ENCODE results near the gene ZNF385C. TPM values are rescaled to one million over a fixed set of nuclear protein-coding genes. Genes with fewer than 3 reads are reported as not detected.

ZNF385C gene
- polyA plus RNA-seq, 1 donor from 2014 or later, result 0.09 TPM

- Mint-ChIP-seq H3K4me3 (peak overlapping the region in 2 of 4 donors; percentile 10 to 41), H3K27me3 (no peaks in the 10 kb centered on the region), H3K9me3 (no peaks in the 10 kb centered on the region), H3K4me1 (peaks cover 21 to 26% (median 26%) of the 10 kb centered on the region in 3 donors), H3K36me3 (peaks cover 6% of the 10 kb centered on the region), H3K27ac (peak overlapping the region; percentile 25 to 83 (median 79))
Observed at GRCh38 chr17:41976142-41976768, 122.0 kb downstream of the ZNF385C start.

Other genes with a start within 250 kb of the ZNF385C start
- 6.5 TPM for gene KLHL11, start 233.1 kb downstream of the ZNF385C start, polyA plus RNA-seq
- 52.9 TPM for gene ACLY, start 179.5 kb downstream of the ZNF385C start, polyA plus RNA-seq
- 0.10 TPM for gene ODAD4, start 167.9 kb downstream of the ZNF385C start, polyA plus RNA-seq
- 53.0 TPM for gene CNP, start 131.7 kb downstream of the ZNF385C start, polyA plus RNA-seq
- 82.3 TPM for gene DNAJC7, start 81.0 kb downstream of the ZNF385C start, polyA plus RNA-seq
- 30.7 TPM for gene NKIRAS2, start 78.4 kb downstream of the ZNF385C start, polyA plus RNA-seq
- 0.48 TPM for gene C17orf113, start 47.9 kb downstream of the ZNF385C start, polyA plus RNA-seq
- gene DHX58, start 14.2 kb upstream of the ZNF385C start, polyA plus RNA-seq, result 13.3 TPM
- gene KAT2A, start 22.9 kb upstream of the ZNF385C start, polyA plus RNA-seq, result 26.7 TPM
- gene HSPB9, start 24.3 kb upstream of the ZNF385C start, polyA plus RNA-seq, result 0.15 TPM
- gene RAB5C, start 56.5 kb upstream of the ZNF385C start, polyA plus RNA-seq, result 86.8 TPM
- gene KCNH4, start 82.7 kb upstream of the ZNF385C start, polyA plus RNA-seq, result not detected
- gene HCRT, start 87.0 kb upstream of the ZNF385C start, polyA plus RNA-seq, result not detected
- 24.3 TPM for gene GHDC, start 96.0 kb upstream of the ZNF385C start, polyA plus RNA-seq
- gene STAT5B, start 177.9 kb upstream of the ZNF385C start, polyA plus RNA-seq, result 60.4 TPM
- gene STAT5A, start 190.0 kb upstream of the ZNF385C start, polyA plus RNA-seq, result 63.0 TPM